Upper lobe of left lung (tissue), 4 donors: ENCODE data around the gene CPB2.

ENCODE experiments used
- CTCF ChIP-seq, 6 experiments: fragments of 450-650 bp in 4 of 6; fragments of 200-600 bp in 2 of 6; sonication (generic) in 2 of 6; IDR thresholded peaks; one replicate each; pipeline ENCODE4 v1.5.1; 2016 to 2019; ENCODE audit warnings: antibody characterized with exemption in 6 of 6
- POLR2A ChIP-seq, 4 donors: fragments of 450-650 bp; IDR thresholded peaks; one replicate each; pipeline ENCODE4 v1.5.1; 2016 to 2017; ENCODE audit warnings: antibody characterized with exemption in 4 of 4, mild to moderate bottlenecking in 2 of 4
- POLR2AphosphoS5 ChIP-seq, 2 donors: sonication (generic); formaldehyde crosslinking; IDR thresholded peaks; one replicate each; pipeline ENCODE4 v1.5.1; 2017; ENCODE audit warnings: antibody characterized with exemption in 2 of 2

GRCh38 chr13:46127358-46128023 lies 22.7 kb upstream of the CPB2 start:
- TF ChIP-seq CTCF (IDR thresholded peaks at IDR 0.05), result no peak
- no peak for TF ChIP-seq POLR2A (IDR thresholded peaks at IDR 0.05)
- TF ChIP-seq POLR2AphosphoS5 (IDR thresholded peaks at IDR 0.05), result no peak
